ENCODE results near the gene PURB. TPM values are rescaled to one million over a fixed set of nuclear protein-coding genes. Genes with fewer than 3 reads are reported as not detected.

PURB gene
- total and polyA plus RNA-seq, 4 donors, result 0.92 to 11.4 (median 5.8) TPM

GRCh38 chr7:44852590-44852989, 32.7 kb downstream of the PURB start (continued):
- TF ChIP-seq, protein P1, sequence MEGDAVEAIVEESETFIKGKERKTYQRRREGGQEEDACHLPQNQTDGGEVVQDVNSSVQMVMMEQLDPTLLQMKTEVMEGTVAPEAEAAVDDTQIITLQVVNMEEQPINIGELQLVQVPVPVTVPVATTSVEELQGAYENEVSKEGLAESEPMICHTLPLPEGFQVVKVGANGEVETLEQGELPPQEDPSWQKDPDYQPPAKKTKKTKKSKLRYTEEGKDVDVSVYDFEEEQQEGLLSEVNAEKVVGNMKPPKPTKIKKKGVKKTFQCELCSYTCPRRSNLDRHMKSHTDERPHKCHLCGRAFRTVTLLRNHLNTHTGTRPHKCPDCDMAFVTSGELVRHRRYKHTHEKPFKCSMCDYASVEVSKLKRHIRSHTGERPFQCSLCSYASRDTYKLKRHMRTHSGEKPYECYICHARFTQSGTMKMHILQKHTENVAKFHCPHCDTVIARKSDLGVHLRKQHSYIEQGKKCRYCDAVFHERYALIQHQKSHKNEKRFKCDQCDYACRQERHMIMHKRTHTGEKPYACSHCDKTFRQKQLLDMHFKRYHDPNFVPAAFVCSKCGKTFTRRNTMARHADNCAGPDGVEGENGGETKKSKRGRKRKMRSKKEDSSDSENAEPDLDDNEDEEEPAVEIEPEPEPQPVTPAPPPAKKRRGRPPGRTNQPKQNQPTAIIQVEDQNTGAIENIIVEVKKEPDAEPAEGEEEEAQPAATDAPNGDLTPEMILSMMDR (IDR thresholded peaks at IDR 0.05; ENCODE audit: low read depth, low read length, missing input control), result no peak
- TF ChIP-seq FOXA2 (IDR thresholded peaks at IDR 0.05) (no peak), ATF3 (IDR thresholded peaks at IDR 0.05) (no peak), RXRA (IDR thresholded peaks at IDR 0.05) (no peak), SP1 (IDR thresholded peaks at IDR 0.05) (no peak), HNF4A (conservative IDR thresholded peaks at IDR 0.05) (no peak)

- 75% methylated on average over 5 of the region's 5 CpGs for WGBS
- peaks cover 1 to 17% (median 8%) of the 10 kb centered on the region in 4 donors for H3K4me1 ChIP-seq (ENCODE audit: control insufficient read depth in 4 of 4, insufficient read depth in 4 of 4, low read length in 3 of 4)
- H3K36me3 ChIP-seq (ENCODE audit: control insufficient read depth in 4 of 4, insufficient read depth in 3 of 4, low read depth in 1 of 4, low read length in 3 of 4), result no peaks in the 10 kb centered on the region
- TF ChIP-seq, protein P2, sequence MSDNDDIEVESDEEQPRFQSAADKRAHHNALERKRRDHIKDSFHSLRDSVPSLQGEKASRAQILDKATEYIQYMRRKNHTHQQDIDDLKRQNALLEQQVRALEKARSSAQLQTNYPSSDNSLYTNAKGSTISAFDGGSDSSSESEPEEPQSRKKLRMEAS (IDR thresholded peaks at IDR 0.05), result no peak
- TF ChIP-seq ZBTB33 (IDR thresholded peaks at IDR 0.05), result no peak
- TF ChIP-seq, protein P1 (IDR thresholded peaks at IDR 0.05; ENCODE audit: low read depth, low read length, missing input control), result no peak
- no peak for TF ChIP-seq GABPA (IDR thresholded peaks at IDR 0.05 in 1 of 2, conservative IDR thresholded peaks at IDR 0.05 in 1 of 2)
- TF ChIP-seq YY1 (IDR thresholded peaks at IDR 0.05), result no peak
- no peak for TF ChIP-seq TAF1 (conservative IDR thresholded peaks at IDR 0.05)
- no peak for TF ChIP-seq FOXA1 (IDR thresholded peaks at IDR 0.05)
- no peak for TF ChIP-seq EGR1 (IDR thresholded peaks at IDR 0.05; ENCODE audit: low read depth in 2 of 2)
- no peak for TF ChIP-seq REST (IDR thresholded peaks at IDR 0.05)
- no peak for TF ChIP-seq RXRA (IDR thresholded peaks at IDR 0.05)
- TF ChIP-seq ATF3 (IDR thresholded peaks at IDR 0.05), result no peak
- no peak for TF ChIP-seq JUND (IDR thresholded peaks at IDR 0.05)
- no peak for TF ChIP-seq HNF4A (conservative IDR thresholded peaks at IDR 0.05)
- TF ChIP-seq FOXA2 (IDR thresholded peaks at IDR 0.05), result no peak
- no peak for TF ChIP-seq SP1 (IDR thresholded peaks at IDR 0.05)
- TF ChIP-seq RAD21 (IDR thresholded peaks at IDR 0.05), result no peak
- TF ChIP-seq NR2F2 (IDR thresholded peaks at IDR 0.05), result no peak
- no peaks in the 10 kb centered on the region for H3K9me3 ChIP-seq (ENCODE audit: control insufficient read depth in 4 of 4, low read length in 3 of 4)
- no peak overlapping the region for H3K9ac ChIP-seq (ENCODE audit: low read depth in 1 of 2, low read length in 2 of 2)
- H3K27ac ChIP-seq (ENCODE audit: low read depth in 1 of 2, low read length in 2 of 2), result no peak overlapping the region
- no peak for DNase-seq (ENCODE audit: low spot score)
- no peak overlapping the region for H3K4me3 ChIP-seq (ENCODE audit: low read depth in 1 of 3, low read length in 3 of 3)
- no peaks in the 10 kb centered on the region for H3K27me3 ChIP-seq (ENCODE audit: control insufficient read depth in 4 of 4, insufficient read depth in 4 of 4, low read length in 3 of 4)
Measured at GRCh38 chr7:44849885-44850544, 35.3 kb downstream of the PURB start.

All from liver (tissue), 9 donors.